ENCODE results near the gene MCM9. TPM values are rescaled to one million over a fixed set of nuclear protein-coding genes. Genes with fewer than 3 reads are reported as not detected.

The MCM9 gene
- total and polyA plus RNA-seq, 2 donors (not counting 1 experiment from before 2014, with no cell fraction given), result 14.0 to 54.5 TPM

GRCh38 chr6:118864341-118865099 lies 70.4 kb downstream of the MCM9 start:
- peak overlapping the region; percentile 59 for H3K4me3 Mint-ChIP-seq
- H3K9me3 ChIP-seq (ENCODE audit: control extremely low read depth in 1 of 3, control insufficient read depth in 2 of 3, insufficient read depth in 1 of 3, low read length in 2 of 3), result peaks cover 0 to 18% (median 7%) of the 10 kb centered on the region in 3 donors
- H3K4me1 Mint-ChIP-seq, result peaks cover 48% of the 10 kb centered on the region
- no peaks in the 10 kb centered on the region for H3K36me3 ChIP-seq (replicated peaks in 1 of 2; ENCODE audit: control extremely low read depth in 1 of 2, control insufficient read depth in 1 of 2, extremely low read depth in 1 of 2, insufficient read depth in 2 of 2, low read length in 1 of 2)
- H3K4me2 ChIP-seq (replicated peaks; ENCODE audit: low read depth, low read length, poor library complexity, severe bottlenecking), result peak overlapping the region; percentile 44
- H3K27me3 ChIP-seq (replicated peaks in 1 of 4; ENCODE audit: control extremely low read depth in 1 of 4, control insufficient read depth in 3 of 4, insufficient read depth in 4 of 4, low read length in 3 of 4), result no peaks in the 10 kb centered on the region
- 48% methylated on average over 4 of the region's 7 CpGs for WGBS (ENCODE audit: insufficient coverage)
- peak overlapping the region; percentile 83 for H3K27ac Mint-ChIP-seq
- peaks cover 12 to 18% of the 10 kb centered on the region in 2 donors for H3K4me1 ChIP-seq (ENCODE audit: control insufficient read depth in 2 of 2, insufficient read depth in 2 of 2, low read length in 2 of 2)
- no peak for TF ChIP-seq CTCF (IDR thresholded peaks at IDR 0.05)
- TF ChIP-seq EZH2 (IDR thresholded peaks at IDR 0.05; ENCODE audit: borderline replicate concordance, insufficient read depth, low read depth, low read length, poor library complexity, severe bottlenecking), result no peak
- no peaks in the 10 kb centered on the region for H3K27me3 Mint-ChIP-seq
- H3K27ac ChIP-seq (ENCODE audit: low read length in 2 of 2), result peak overlapping the region in 1 of 2 donors; percentile 49
- peak overlapping the region; percentile 50 for H3K9ac ChIP-seq (ENCODE audit: low read length)
- ATAC-seq (ENCODE audit: low read depth) (no peak), DNase-seq (no peak)
- POLR2A ChIA-PET, result no interaction called here
- peaks cover 17% of the 10 kb centered on the region for H3K9me3 Mint-ChIP-seq (ENCODE audit: insufficient read depth)
- peak overlapping the region; percentile 3 for H2AFZ ChIP-seq (ENCODE audit: insufficient read depth, low read depth, low read length, poor library complexity, severe bottlenecking)
- H3K4me3 ChIP-seq (ENCODE audit: control extremely low read depth in 1 of 5, extremely low read depth in 1 of 5, insufficient read depth in 1 of 5, low read depth in 2 of 5, low read length in 4 of 5), result no peak overlapping the region
- intact Hi-C loops (cut with micrococcal nuclease), result no loop called here
- CTCF ChIA-PET, result interaction anchor here (1.1 to 1.4 kb wide), 2 partner anchors 12 to 19 kb away, joined by 3 read pairs; no protein-coding TSS in a partner anchor
- H3K79me2 ChIP-seq (ENCODE audit: control insufficient read depth, insufficient read depth, low read length), result peaks cover 90% of the 10 kb centered on the region
- H4K20me1 ChIP-seq (ENCODE audit: control insufficient read depth, insufficient read depth, low read length, poor library complexity, severe bottlenecking), result no peaks in the 10 kb centered on the region

GRCh38 chr6:118862443-118862842 lies 72.5 kb downstream of the MCM9 start:
- peaks cover 2 to 18% (median 7%) of the 10 kb centered on the region in 3 donors for H3K9me3 ChIP-seq (ENCODE audit: control extremely low read depth in 1 of 3, control insufficient read depth in 2 of 3, insufficient read depth in 1 of 3, low read length in 2 of 3)
- H4K20me1 ChIP-seq (ENCODE audit: control insufficient read depth, insufficient read depth, low read length, poor library complexity, severe bottlenecking), result no peaks in the 10 kb centered on the region
- H3K27ac ChIP-seq (ENCODE audit: low read length in 2 of 2), result no peak overlapping the region
- ChIA-PET CTCF (no interaction called here), POLR2A (no interaction called here)
- H3K9me3 Mint-ChIP-seq (ENCODE audit: insufficient read depth), result peaks cover 17% of the 10 kb centered on the region
- intact Hi-C loops (cut with micrococcal nuclease), result no loop called here
- H3K9ac ChIP-seq (ENCODE audit: low read length), result no peak overlapping the region
- H3K4me3 Mint-ChIP-seq, result no peak overlapping the region
- no CpG with 5 or more reads among the region's 4 CpGs for WGBS (ENCODE audit: insufficient coverage)
- peaks cover 0 to 3% of the 10 kb centered on the region in 2 experiments for H3K36me3 ChIP-seq (replicated peaks in 1 of 2; ENCODE audit: control extremely low read depth in 1 of 2, control insufficient read depth in 1 of 2, extremely low read depth in 1 of 2, insufficient read depth in 2 of 2, low read length in 1 of 2)
- no peak overlapping the region for H3K4me2 ChIP-seq (replicated peaks; ENCODE audit: low read depth, low read length, poor library complexity, severe bottlenecking)
- H3K27ac Mint-ChIP-seq, result no peak overlapping the region
- H3K4me1 Mint-ChIP-seq, result peaks cover 62% of the 10 kb centered on the region
- DNase-seq, result no peak
- TF ChIP-seq EZH2 (IDR thresholded peaks at IDR 0.05; ENCODE audit: borderline replicate concordance, insufficient read depth, low read depth, low read length, poor library complexity, severe bottlenecking), result no peak
- TF ChIP-seq CTCF (IDR thresholded peaks at IDR 0.05), result no peak
- H3K79me2 ChIP-seq (ENCODE audit: control insufficient read depth, insufficient read depth, low read length), result peaks cover 95% of the 10 kb centered on the region
- no peak overlapping the region for H2AFZ ChIP-seq (ENCODE audit: insufficient read depth, low read depth, low read length, poor library complexity, severe bottlenecking)
- ATAC-seq (ENCODE audit: low read depth), result no peak
- no peak overlapping the region for H3K4me3 ChIP-seq (ENCODE audit: control extremely low read depth in 1 of 5, extremely low read depth in 1 of 5, insufficient read depth in 1 of 5, low read depth in 2 of 5, low read length in 4 of 5)
- peaks cover 12 to 18% of the 10 kb centered on the region in 2 donors for H3K4me1 ChIP-seq (ENCODE audit: control insufficient read depth in 2 of 2, insufficient read depth in 2 of 2, low read length in 2 of 2)
- H3K27me3 ChIP-seq (replicated peaks in 1 of 4; ENCODE audit: control extremely low read depth in 1 of 4, control insufficient read depth in 3 of 4, insufficient read depth in 4 of 4, low read length in 3 of 4), result no peaks in the 10 kb centered on the region
- no peaks in the 10 kb centered on the region for H3K27me3 Mint-ChIP-seq
